ENCODE results near the gene EEFSEC.

The EEFSEC gene

GRCh38 chr3:128420289-128420688 is 267.0 kb downstream of the EEFSEC start:
- DNase-seq: no peak

- no peak for DNase-seq
Measured at GRCh38 chr3:128420720-128421438, 267.6 kb downstream of the EEFSEC start.

- DNase-seq: no peak
Measured at GRCh38 chr3:128421439-128421836, 268.2 kb downstream of the EEFSEC start.

- no peak for DNase-seq
Measured at GRCh38 chr3:128421966-128422365, 268.7 kb downstream of the EEFSEC start.

- no peak for DNase-seq
Measured at GRCh38 chr3:128422762-128423524, 269.7 kb downstream of the EEFSEC start.

GRCh38 chr3:128423525-128424147 is 270.4 kb downstream of the EEFSEC start:
- DNase-seq: no peak

GRCh38 chr3:128424508-128425069 is 271.3 kb downstream of the EEFSEC start:
- no peak for DNase-seq

GRCh38 chr3:128425142-128425845 is 272.0 kb downstream of the EEFSEC start:
- no peak for DNase-seq

GRCh38 chr3:128425846-128426127 is 272.5 kb downstream of the EEFSEC start:
- DNase-seq: no peak

GRCh38 chr3:128426128-128426921 is 273.0 kb downstream of the EEFSEC start:
- no peak for DNase-seq

- DNase-seq: no peak
Measured at GRCh38 chr3:128427175-128427857, 274.0 kb downstream of the EEFSEC start.

- DNase-seq: no peak
Measured at GRCh38 chr3:128427872-128428822, 274.9 kb downstream of the EEFSEC start.

- no peak for DNase-seq
Measured at GRCh38 chr3:128429275-128429674, 276.0 kb downstream of the EEFSEC start.

- DNase-seq: no peak
Measured at GRCh38 chr3:128429751-128430150, 276.5 kb downstream of the EEFSEC start.

- DNase-seq: no peak
Measured at GRCh38 chr3:128430301-128430700, 277.0 kb downstream of the EEFSEC start.

GRCh38 chr3:128430731-128431130 is 277.4 kb downstream of the EEFSEC start:
- DNase-seq: no peak

- DNase-seq: no peak
Measured at GRCh38 chr3:128431803-128432300, 278.6 kb downstream of the EEFSEC start.

- DNase-seq: no peak
Measured at GRCh38 chr3:128432301-128432970, 279.2 kb downstream of the EEFSEC start.

GRCh38 chr3:128432971-128433836 is 279.9 kb downstream of the EEFSEC start:
- DNase-seq: no peak

Measured in NCI-H1436 treated with DMSO at 0.1 percent for 48 hours (cell line).